GM10847 (cell line): Measurements from ENCODE around the gene CCDC120.

Experiments
- POLR2A ChIP-seq: IDR thresholded peaks from 2 replicates; pipeline ENCODE4 v1.6.1; 2011; ENCODE audit not compliant: insufficient read length; ENCODE audit errors: extremely low read depth

CCDC120 gene

DNA sequence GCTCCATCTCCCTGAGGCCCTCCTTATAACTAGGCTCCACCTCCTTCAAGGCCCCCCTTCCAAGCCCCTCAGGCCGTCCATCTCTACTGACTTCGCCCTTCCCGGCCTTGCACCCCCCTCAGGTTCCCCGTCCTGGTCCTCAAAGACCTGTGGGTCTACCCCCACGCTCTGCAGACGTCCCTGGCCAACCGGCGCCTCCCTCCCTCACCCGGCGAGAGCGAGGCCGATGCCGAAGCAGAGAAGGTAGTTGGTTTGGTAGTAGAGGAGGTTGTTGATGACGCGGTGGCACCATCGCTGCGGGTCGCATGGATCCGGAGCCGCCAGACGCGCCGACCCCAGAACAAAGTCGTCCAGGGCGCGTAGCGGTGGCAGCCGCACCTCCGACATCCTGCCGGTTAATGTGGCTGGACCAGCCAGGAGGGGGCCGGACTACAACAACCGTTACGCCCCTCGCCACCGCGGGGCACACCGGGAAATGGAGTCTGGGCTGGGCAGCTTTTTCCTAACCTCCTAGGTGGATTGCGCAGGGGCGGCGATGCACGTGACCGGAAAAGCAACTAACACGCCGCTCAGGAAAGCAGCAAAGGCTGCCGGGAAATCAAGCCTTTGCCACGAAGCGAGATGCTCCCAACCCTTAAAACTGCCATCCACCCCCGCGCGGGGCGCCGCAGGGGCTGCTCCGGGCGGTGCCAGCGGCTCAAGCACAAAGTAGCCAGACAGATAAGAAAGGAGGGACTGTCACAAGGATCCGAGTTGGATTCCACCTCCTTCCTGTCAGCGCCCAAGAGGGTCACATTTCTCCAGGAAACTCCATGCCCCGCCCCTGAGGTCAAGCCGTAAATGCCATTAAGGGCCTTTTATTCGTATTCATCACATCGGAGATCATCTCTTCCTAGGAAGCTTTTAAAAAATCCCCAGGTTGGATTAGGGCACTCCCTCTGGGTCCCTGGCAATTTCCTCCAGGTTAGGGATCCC, 15.1 kb downstream of the CCDC120 start, which contains the start of gene PRAF2:
Gene PRAF2, minus strand, starts transcription at position 402 of the 975 bp plus-strand sequence. Its CDS starts 15 bp downstream, at position 387.
- TF ChIP-seq POLR2A, result no peak

DNA sequence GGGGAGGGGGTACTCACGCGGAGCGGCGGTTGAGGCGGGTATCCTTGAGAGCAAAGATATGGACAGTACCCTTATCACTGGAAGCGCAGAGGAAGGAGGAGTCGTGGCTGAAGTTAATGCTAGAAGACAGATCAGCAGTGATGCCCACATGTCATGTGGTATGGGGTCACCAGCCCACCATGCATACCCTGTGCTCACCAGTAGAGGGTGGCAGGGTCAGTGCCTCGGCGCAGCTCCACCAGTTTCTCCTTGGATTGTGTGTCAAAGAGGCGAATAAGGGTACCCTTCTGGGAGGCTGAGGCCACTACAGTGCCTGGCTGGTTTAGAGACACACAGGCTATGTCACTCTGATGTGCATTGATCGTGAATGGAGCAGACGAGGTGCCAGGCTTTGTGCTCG, 16.5 kb downstream of the CCDC120 start:
- TF ChIP-seq POLR2A, result no peak

DNA sequence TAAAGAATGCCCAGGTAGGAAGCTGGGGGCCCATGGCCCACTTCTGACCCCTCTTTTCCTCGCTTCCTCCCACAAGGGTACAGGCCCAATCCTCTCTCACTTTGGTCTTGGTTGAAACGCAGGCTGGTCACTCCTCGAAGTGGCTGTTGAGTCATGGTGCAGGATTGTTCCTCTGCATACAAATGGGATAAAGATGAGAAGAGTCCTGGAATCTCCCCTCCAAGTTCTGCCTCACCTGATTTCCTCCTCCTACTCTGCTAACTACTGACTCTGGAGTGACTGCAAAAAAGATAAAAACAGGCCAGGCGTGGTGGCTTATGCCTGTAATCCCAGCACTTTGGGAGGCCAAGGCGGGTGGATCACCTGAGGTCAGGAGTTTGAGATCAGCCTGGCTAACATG, 19.1 kb downstream of the CCDC120 start:
- TF ChIP-seq POLR2A, result no peak

DNA sequence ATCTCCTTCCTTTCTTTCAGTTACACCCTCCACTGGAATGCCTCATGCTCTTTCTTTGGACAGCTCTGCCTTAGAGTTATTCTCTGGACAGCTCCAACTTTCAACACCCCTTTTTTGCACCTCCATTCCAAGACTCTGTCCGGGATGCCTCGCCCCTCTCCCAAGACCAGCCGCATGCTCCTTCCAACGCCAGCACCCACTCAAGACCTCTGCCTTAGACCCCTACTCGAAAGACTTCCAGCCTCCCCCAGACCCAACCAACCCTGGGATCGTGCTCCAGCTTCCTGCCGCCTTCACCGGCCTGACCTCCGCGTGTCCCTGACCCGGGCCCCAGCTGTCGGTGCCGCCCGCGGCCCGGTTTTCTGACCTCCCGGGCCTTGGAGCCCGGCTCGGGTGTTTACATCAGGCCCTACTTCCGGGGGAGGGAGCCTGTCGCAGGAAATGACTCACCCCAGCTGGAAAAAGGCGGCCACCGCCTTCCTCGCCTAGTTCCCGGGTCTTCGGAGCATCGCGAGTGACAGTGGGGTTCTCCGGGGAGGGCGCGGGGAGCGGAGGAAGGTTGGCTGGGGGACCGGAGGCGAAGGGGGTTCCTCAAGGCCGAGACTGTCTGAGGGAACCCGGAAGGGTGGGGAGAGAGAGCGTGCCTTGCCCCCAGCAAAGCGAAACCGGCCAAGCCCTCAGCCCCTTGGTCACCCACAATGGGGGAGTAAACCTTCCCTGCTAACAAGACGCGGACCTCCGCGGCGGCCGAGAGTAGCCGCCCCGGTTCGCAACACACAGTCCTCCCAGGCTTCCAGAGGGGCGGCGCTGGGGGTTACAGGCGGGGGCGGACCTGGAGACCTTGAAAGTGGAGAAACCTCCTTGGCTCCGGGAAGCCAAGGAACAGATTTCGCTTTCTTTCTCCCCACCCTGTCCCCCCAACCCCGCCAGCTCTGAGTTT, 21.0 kb downstream of the CCDC120 start, which contains the start of gene WDR45:
Gene WDR45, minus strand, starts transcription at position 399 of the 940 bp plus-strand sequence. CDS start 1,792 bp downstream, outside the sequence.
- TF ChIP-seq POLR2A, result peak; percentile 45

DNA sequence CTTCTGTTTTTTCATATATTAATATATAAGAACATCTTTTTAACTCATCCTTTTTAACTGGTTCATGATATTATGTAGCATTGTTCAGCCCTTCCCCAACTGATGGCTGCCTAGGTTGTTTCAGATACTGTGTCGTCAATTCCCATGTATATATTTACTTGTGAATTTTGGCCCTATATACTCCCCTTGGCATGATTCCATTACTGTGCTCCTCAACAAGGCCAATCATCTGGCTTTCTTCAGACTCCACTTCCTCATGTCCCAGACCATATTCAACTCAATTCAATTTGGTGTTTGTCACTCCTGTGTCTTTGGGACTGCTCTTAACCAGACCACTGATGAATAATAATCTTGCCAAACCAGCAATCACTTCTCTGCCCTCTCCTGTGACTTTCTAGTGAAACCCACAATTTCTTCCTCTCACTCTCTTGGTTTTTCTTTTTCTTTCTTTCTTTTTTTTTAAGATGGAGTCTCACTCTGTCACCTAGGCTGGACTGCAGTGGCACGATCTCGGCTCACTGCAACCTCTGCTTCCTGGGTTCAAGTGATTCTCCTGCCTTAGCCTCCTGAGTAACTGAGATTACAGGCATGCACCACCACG, 23.6 kb downstream of the CCDC120 start:
- TF ChIP-seq POLR2A, result no peak

DNA sequence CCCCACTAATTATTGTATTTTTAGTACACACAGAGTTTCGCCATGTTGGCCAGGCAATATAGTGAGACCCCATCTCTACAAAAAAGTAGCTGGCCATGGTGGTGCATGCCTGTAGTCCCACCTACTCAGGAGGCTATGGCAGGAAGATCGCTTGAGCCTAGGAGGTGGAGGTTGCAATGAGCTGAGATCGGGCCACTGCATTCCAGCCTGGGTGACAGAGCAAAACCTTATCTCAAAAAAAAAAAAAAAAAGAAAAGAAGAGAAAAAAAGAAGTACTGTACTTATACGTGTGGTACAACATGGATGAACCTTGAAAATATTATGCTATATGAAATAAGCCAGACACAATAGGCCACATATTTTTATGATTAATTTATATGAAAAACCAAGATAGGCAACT, 30.8 kb downstream of the CCDC120 start:
- TF ChIP-seq POLR2A, result no peak

DNA sequence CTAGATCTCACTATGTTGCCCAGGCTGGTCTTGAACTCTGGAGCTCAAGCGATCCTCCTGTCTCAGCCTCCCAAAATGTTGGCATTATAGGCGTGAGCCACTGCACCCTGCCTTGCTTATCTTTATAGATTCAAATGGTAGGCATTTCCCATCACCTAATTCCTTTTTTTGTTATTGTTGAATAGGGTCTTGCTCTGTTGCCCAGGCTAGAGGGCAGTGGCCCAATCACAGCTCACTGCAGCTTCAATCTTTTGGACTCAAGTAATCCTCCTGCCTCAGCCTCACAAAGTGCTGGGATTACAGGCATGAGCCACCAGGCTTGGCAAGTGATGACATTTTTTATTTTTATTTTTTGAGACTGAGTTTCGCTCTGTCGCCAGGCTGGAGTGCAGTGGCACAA, 37.6 kb downstream of the CCDC120 start:
- TF ChIP-seq POLR2A, result no peak

DNA sequence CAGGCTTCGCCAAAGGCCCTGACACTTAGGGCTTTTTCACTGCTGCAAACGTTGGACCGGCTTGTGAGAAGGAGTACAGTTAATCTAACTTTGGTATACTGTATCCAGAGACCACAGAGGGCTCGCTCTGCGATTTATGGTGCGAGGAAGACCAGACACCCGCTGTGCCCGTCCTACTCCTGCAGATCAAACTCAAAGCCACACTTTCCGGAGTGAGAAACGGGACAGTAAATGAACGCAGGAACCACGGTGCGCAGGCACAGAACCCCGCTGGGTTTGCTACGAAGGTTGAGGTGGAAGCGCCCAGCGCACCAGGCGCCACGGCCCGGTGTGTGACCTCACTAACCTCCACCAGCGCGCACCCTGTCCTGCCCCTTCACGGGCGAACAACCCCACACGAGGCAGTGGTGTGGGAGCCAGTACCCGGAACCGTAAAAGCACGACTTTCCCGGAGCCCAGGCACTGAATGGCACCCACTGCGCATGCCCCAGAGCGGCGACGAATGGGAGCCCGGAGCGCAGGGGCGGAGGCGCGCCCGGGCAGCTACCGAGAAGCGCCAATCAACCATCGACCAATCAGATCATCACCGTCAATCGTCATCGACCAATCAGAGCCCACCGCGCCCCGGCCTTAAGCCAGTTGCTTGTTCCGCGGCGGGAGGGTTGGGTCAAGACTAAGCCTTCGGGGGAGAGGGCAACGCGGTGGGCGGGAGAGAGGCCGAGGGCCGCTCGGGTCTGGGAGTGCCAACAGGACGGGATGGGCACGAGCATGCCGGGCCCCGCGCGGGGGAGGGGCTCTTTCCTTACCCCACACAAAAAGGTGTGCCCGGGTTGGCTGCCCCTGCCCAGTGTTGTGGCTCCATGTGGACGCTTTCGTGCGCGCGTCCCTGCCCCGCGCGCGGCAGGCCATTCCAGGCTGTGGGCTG, 42.2 kb downstream of the CCDC120 start:
- TF ChIP-seq POLR2A, result peak; percentile 71

DNA sequence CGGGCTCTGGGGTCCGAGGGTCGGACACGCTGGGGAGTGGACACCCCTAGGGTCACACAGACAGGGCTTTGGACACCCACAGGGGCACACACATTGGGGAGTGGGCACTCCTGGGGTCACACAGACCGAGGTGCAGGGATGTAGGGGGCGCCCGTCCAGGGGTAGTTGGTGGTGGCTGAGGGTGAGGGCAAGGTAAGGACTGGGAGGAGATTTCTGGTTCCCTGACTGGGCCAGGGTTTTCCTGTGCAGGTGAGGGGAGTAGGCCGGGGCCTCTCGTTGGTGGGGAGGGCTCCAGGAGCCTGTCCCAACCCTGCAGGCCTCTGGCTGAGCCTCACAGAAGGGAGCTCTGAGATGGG, 42.8 kb downstream of the CCDC120 start:
- no peak for TF ChIP-seq POLR2A

DNA sequence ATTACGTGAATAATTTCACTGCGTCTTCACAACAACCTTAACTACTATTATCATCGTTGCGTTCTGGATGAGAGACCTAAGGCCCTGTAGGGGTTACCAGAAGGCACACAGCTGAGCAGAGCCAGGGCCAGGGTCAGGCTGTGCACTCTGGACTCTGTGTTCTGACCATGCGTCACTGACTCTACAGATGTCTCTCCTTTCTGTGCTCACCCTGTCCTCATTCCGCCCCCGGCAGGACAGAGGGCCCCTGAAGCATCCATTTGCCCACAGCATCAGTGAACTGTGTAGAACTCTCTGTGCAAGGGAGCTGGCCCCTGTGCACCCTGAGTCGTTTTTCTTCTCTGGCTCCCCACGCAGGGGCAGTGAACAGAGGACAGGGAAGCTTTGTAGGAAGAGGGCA, 43.4 kb downstream of the CCDC120 start:
- no peak for TF ChIP-seq POLR2A

DNA sequence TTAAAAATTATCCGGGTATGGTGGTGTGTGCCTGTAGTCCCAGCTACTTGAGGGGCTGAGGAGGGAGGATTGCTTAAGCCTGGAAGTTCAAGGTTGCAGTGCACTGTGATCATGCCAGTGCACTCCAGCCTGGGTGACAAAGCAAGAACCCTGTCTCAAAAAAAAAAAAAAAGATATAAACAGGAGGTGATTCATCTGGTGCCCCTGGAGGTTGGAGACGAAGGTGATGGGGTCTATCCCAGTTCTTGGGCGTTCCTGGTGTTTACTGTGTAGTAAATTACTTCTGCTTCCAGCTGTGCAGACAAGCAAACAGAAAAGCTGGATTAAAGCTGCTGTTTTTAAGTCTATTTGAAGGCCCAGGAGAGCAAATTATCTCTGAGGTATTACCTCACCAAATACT, 44.8 kb downstream of the CCDC120 start:
- no peak for TF ChIP-seq POLR2A

DNA sequence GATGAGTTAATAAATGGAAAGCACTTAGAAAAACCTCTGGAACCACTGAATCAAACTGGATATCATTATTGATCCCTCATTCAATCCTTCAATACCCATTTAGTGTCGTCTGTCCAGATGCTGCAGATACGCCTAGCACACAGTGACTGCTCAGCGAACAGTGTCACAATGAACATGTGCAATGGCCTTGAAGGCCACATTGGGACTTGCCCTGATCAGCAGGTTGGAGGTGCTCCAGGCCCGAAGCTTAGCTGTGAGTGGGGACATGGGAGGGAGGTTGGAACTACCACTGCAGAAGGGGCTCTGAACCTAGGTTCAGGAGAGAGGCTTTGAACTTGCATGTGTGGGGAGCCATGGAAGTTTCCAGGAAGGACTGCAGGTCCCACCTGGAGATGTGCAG, 47.5 kb downstream of the CCDC120 start:
- TF ChIP-seq POLR2A, result no peak

DNA sequence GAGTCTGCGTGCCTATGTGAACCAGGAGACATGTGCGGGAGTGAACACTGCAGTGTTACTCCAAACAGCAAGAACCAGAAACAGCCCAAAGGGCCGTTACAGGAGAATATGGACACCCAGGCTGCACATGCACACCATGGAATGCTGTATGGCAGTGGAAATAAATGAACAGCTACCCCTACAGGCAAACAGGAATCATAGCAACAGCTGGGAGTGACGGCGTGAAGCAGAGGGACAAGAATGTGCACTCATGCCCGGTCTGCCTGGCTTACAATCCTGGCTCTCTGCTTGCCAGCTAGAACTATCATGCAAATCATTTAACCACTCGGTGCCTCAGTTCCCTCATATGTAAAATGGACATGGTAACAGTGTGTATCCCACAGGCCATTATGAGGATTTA, 48.1 kb downstream of the CCDC120 start:
- TF ChIP-seq POLR2A, result no peak

DNA sequence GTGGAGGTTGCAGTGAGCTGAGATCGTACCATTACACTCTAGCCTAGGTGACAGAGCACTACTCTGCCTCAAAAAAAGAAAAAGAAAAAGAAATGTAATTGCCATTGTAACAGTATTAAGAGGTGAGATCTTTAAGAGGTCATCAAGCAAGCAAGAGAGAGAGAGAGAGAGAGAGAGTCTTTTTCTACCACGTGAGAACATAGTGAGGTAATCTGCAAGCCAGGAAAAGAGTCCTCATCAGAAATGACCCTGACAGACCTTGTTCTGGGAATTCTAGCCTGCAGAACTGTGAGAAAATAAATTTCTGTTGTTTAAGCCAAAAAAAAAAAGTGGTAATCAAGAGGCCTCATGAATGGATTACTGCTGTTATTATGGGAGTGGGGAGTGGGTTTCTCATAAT, 49.8 kb downstream of the CCDC120 start:
- no peak for TF ChIP-seq POLR2A
